Measurements from ENCODE around the gene ANKS3. TPM values are rescaled to one million over a fixed set of nuclear protein-coding genes. Genes with fewer than 3 reads are reported as not detected.

The ANKS3 gene
- polyA plus RNA-seq, 2 of the 4 experiments (the other 2 are of a cell fraction), result 22.7 to 27.1 TPM

DNA sequence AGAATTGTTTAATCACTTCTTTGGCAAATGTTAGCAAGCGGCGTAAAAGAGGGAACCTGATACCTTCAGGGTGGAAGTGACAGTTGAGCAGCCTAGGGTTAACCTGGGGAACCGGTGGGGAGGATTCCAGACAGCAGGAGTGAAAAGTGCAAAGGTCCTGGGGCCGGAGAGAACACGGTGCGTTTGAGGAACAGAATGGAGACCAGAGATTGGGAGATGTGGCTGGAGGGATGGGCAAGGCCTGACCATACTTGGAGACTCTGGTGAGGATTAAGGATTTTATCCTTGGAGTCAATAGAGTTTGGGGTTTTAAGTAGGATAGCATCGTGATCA lies 35.2 kb upstream of the ANKS3 start (continued):
- TF ChIP-seq ELK1 (IDR thresholded peaks at IDR 0.05; ENCODE audit: low read depth, low read length) (no peak), FOXS1 (CRISPR knock-in tag; IDR thresholded peaks at IDR 0.05) (no peak), KDM1A (IDR thresholded peaks at IDR 0.05; ENCODE audit: low read depth) (no peak; the same call in 1 of the 2 replicates), SREBF2 (IDR thresholded peaks at IDR 0.05) (no peak), BCL3 (IDR thresholded peaks at IDR 0.05) (no peak), ZC3H11A (IDR thresholded peaks at IDR 0.05) (no peak)
- TF ChIP-seq, protein P1, sequence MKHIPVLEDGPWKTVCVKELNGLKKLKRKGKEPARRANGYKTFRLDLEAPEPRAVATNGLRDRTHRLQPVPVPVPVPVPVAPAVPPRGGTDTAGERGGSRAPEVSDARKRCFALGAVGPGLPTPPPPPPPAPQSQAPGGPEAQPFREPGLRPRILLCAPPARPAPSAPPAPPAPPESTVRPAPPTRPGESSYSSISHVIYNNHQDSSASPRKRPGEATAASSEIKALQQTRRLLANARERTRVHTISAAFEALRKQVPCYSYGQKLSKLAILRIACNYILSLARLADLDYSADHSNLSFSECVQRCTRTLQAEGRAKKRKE (CRISPR knock-in tag; IDR thresholded peaks at IDR 0.05; ENCODE audit: low read depth), result no peak

GRCh38 chr16:4768549-4769305 lies 34.7 kb upstream of the ANKS3 start:
- FAIRE-seq (no peak), DNase-seq (ENCODE audit: low read depth in 1 of 2, low spot score in 1 of 2) (peak; percentile 96), ATAC-seq (peak; percentile 88 to 92)
- Histone ChIP-seq H3K9me3 (no peaks in the 10 kb centered on the region), H3K4me1 (peaks cover 17% of the 10 kb centered on the region; the same call in 2 of the 3 replicates), H3K27ac (peak overlapping the region; percentile 84 to 98), H3K4me3 (peak overlapping the region; percentile 81), H3K4me2 (peak overlapping the region; percentile 86)
- WGBS (ENCODE audit: missing lambda C conversion rate), result 5% methylated on average over 20 of the region's 48 CpGs
- ChIA-PET POLR2A (interaction anchor here (0.5 to 2.3 kb wide), 13 partner anchors 9 to 191 kb away, joined by 3 to 25 read pairs (median 4); partner anchors contain the start of genes ANKS3, DNAAF8, GLYR1 and ROGDI), CTCF (interaction anchor here (1.0 to 2.2 kb wide), 4 partner anchors 9 to 258 kb away, joined by 3 to 13 read pairs (median 4); no protein-coding TSS in a partner anchor)
- no peak for TF ChIP-seq HEYL (CRISPR knock-in tag; IDR thresholded peaks at IDR 0.05)
- no peak for TF ChIP-seq HOXA7 (CRISPR knock-in tag; IDR thresholded peaks at IDR 0.05)
- TF ChIP-seq EHF (CRISPR knock-in tag; IDR thresholded peaks at IDR 0.05), result no peak
- no peak for TF ChIP-seq RFX5 (IDR thresholded peaks at IDR 0.05)
- no peak for TF ChIP-seq EP300 (IDR thresholded peaks at IDR 0.05)
- no peak for TF ChIP-seq CBX8 (IDR thresholded peaks at IDR 0.05)
- TF ChIP-seq HOXB5 (CRISPR knock-in tag; IDR thresholded peaks at IDR 0.05), result no peak
- no peak for TF ChIP-seq NR3C1 (IDR thresholded peaks at IDR 0.05)
- TF ChIP-seq, protein P2, sequence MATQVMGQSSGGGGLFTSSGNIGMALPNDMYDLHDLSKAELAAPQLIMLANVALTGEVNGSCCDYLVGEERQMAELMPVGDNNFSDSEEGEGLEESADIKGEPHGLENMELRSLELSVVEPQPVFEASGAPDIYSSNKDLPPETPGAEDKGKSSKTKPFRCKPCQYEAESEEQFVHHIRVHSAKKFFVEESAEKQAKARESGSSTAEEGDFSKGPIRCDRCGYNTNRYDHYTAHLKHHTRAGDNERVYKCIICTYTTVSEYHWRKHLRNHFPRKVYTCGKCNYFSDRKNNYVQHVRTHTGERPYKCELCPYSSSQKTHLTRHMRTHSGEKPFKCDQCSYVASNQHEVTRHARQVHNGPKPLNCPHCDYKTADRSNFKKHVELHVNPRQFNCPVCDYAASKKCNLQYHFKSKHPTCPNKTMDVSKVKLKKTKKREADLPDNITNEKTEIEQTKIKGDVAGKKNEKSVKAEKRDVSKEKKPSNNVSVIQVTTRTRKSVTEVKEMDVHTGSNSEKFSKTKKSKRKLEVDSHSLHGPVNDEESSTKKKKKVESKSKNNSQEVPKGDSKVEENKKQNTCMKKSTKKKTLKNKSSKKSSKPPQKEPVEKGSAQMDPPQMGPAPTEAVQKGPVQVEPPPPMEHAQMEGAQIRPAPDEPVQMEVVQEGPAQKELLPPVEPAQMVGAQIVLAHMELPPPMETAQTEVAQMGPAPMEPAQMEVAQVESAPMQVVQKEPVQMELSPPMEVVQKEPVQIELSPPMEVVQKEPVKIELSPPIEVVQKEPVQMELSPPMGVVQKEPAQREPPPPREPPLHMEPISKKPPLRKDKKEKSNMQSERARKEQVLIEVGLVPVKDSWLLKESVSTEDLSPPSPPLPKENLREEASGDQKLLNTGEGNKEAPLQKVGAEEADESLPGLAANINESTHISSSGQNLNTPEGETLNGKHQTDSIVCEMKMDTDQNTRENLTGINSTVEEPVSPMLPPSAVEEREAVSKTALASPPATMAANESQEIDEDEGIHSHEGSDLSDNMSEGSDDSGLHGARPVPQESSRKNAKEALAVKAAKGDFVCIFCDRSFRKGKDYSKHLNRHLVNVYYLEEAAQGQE (IDR thresholded peaks at IDR 0.05), result peak; percentile 86
- TF ChIP-seq HES2 (IDR thresholded peaks at IDR 0.05), result no peak
- peak; percentile 88 for TF ChIP-seq POLR2A (IDR thresholded peaks at IDR 0.05; ENCODE audit: low read length)
- TF ChIP-seq TP53 (CRISPR knock-in tag; IDR thresholded peaks at IDR 0.05), result no peak
- TF ChIP-seq USF2 (IDR thresholded peaks at IDR 0.05), result no peak
- TF ChIP-seq KDM1A (IDR thresholded peaks at IDR 0.05; ENCODE audit: low read depth), result peak; percentile 98
- TF ChIP-seq PHF8 (IDR thresholded peaks at IDR 0.05; ENCODE audit: borderline replicate concordance, low read depth), result peak; percentile 54; the same call in 1 of the 2 replicates
- no peak for TF ChIP-seq JUNB (IDR thresholded peaks at IDR 0.05)
- TF ChIP-seq ZFP36 (IDR thresholded peaks at IDR 0.05; ENCODE audit: borderline replicate concordance, partially characterized antibody), result no peak
- TF ChIP-seq JUN (IDR thresholded peaks at IDR 0.05), result peak; percentile 47 to 70; a peak in 4 of 5 replicates
- peak; percentile 71; the same call in 1 of the 2 replicates for TF ChIP-seq CHD4 (IDR thresholded peaks at IDR 0.05; ENCODE audit: borderline replicate concordance)
- no peak for TF ChIP-seq ZC3H11A (IDR thresholded peaks at IDR 0.05)
- TF ChIP-seq MAZ (IDR thresholded peaks at IDR 0.05; ENCODE audit: borderline replicate concordance, low read depth, low read length), result no peak
- no peak for TF ChIP-seq CBX2 (IDR thresholded peaks at IDR 0.05; ENCODE audit: borderline replicate concordance, low read depth)
- no peak for TF ChIP-seq SREBF2 (IDR thresholded peaks at IDR 0.05)
- peak; percentile 75; the same call in 1 of the 3 replicates for TF ChIP-seq BCL3 (IDR thresholded peaks at IDR 0.05)
- TF ChIP-seq CHD2 (IDR thresholded peaks at IDR 0.05; ENCODE audit: low read length, partially characterized antibody), result peak; percentile 89
- no peak for TF ChIP-seq KDM5A (IDR thresholded peaks at IDR 0.05)

All from A549 (cell line).